HepG2 (cell line): ENCODE results near the gene OSBPL8. TPM values are rescaled to one million over a fixed set of nuclear protein-coding genes. Genes with fewer than 3 reads are reported as not detected.

Source experiments
- ARHGAP35 ChIP-seq: sonication (generic); formaldehyde crosslinking; IDR thresholded peaks from 2 replicates; pipeline ENCODE4 v1.9.0; 2022; ENCODE audit warnings: mild to moderate bottlenecking, inconsistent platforms, moderate library complexity, missing genetic modification reagents, borderline replicate concordance
- CBX5 ChIP-seq: sonication (generic); formaldehyde crosslinking; IDR thresholded peaks from 2 replicates; pipeline ENCODE4 v1.4.0; 2020; ENCODE audit warnings: missing genetic modification reagents, borderline replicate concordance
- CREB1 ChIP-seq, 2 experiments: fragments of 450-650 bp in 1 of 2; IDR thresholded peaks; 2 replicates each; pipeline ENCODE4 v1.6.1; 2016 to 2017; ENCODE audit warnings: control low read depth in 1 of 2, mild to moderate bottlenecking in 1 of 2, missing compliant biosample characterization in 1 of 2, missing genetic modification characterization in 1 of 2
- EED ChIP-seq: sonication (generic); formaldehyde crosslinking; IDR thresholded peaks from 2 replicates; pipeline ENCODE4 v1.5.0; 2020; ENCODE audit warnings: mild to moderate bottlenecking, missing genetic modification reagents
- ELF1 ChIP-seq: sonication (generic); formaldehyde crosslinking; IDR thresholded peaks from 2 replicates; pipeline ENCODE4 v1.4.0; 2020; ENCODE audit warnings: missing genetic modification reagents
- FOXJ3 ChIP-seq: sonication (generic); formaldehyde crosslinking; IDR thresholded peaks from 2 replicates; pipeline ENCODE4 v1.4.0; 2020; ENCODE audit warnings: missing genetic modification reagents, mild to moderate bottlenecking, borderline replicate concordance
- FOXK1 ChIP-seq: sonication (generic); formaldehyde crosslinking; IDR thresholded peaks from 2 replicates; pipeline ENCODE4 v1.4.0; 2020; ENCODE audit warnings: low read depth, missing genetic modification reagents, borderline replicate concordance
- NONO ChIP-seq, 2 experiments: fragments of 450-650 bp in 1 of 2; sonication (generic) in 1 of 2; formaldehyde crosslinking in 1 of 2; IDR thresholded peaks in 1 of 2; conservative IDR thresholded peaks in 1 of 2; 2 replicates each; pipeline versions ENCODE4 v1.6.1 to v1.8.0; 2017 to 2022; ENCODE audit warnings: mild to moderate bottlenecking in 1 of 2, missing genetic modification reagents in 1 of 2, moderate library complexity in 1 of 2
- ZBTB3 ChIP-seq: sonication (generic); formaldehyde crosslinking; IDR thresholded peaks from 2 replicates; pipeline ENCODE4 v1.4.0; 2020; ENCODE audit warnings: low read depth, mild to moderate bottlenecking, moderate library complexity, missing genetic modification reagents, borderline replicate concordance
- ZBTB7A ChIP-seq: sonication (generic); formaldehyde crosslinking; IDR thresholded peaks from 2 replicates; pipeline ENCODE4 v1.8.0; 2022; ENCODE audit warnings: mild to moderate bottlenecking, missing genetic modification reagents
- polyA plus RNA-seq, 8 experiments: library from polyadenylated mRNA; depleted of rRNA in 3 of 8; stranded (reverse) in 7 of 8; unstranded in 1 of 8; fragments of >200 nt; fragmentation: Illumina TruSeq in 4 of 8; extraction: Trizol in 4 of 8; gene quantifications; 2 replicates each; pipeline versions ENCODE4 v1.2.1 to v1.2.3, GENCODE V29; 2011 to 2016; ENCODE audit warnings: low read depth in 4 of 8, missing spikeins in 1 of 8, mixed read lengths in 1 of 8; ENCODE audit not compliant: insufficient read depth in 1 of 8
- total RNA-seq, 5 experiments: library from RNA; depleted of rRNA; stranded (reverse); fragments of >200 nt; fragmentation: Illumina TruSeq; extraction: Trizol; gene quantifications; 2 replicates each; pipeline ENCODE4 v1.2.3, GENCODE V29; 2016; ENCODE audit warnings: low read depth in 1 of 5
- TF ChIP-seq, protein P1 (sequence below): sonication (generic); formaldehyde crosslinking; IDR thresholded peaks from 2 replicates; pipeline ENCODE4 v1.9.0; 2022; ENCODE audit warnings: missing genetic modification reagents, mild to moderate bottlenecking, borderline replicate concordance
- TF ChIP-seq, protein P2 (sequence below): sonication (generic); formaldehyde crosslinking; IDR thresholded peaks from 2 replicates; pipeline ENCODE4 v1.4.0; 2020; ENCODE audit warnings: mild to moderate bottlenecking, missing genetic modification reagents
- TF ChIP-seq, protein P3 (sequence below): sonication (generic); formaldehyde crosslinking; IDR thresholded peaks from 2 replicates; pipeline ENCODE4 v1.5.0; 2020; ENCODE audit warnings: missing genetic modification reagents, mild to moderate bottlenecking, borderline replicate concordance
- TF ChIP-seq, protein P4 (sequence below): sonication (generic); formaldehyde crosslinking; IDR thresholded peaks from 2 replicates; pipeline ENCODE4 v1.4.0; 2020; ENCODE audit warnings: missing genetic modification reagents
- TF ChIP-seq, protein P5 (sequence below): sonication (generic); formaldehyde crosslinking; IDR thresholded peaks from 2 replicates; pipeline ENCODE4 v1.4.0; 2020; ENCODE audit warnings: missing genetic modification reagents

Gene OSBPL8
- total and polyA plus RNA-seq, 2 of the 13 experiments (the other 11 are each of a cell fraction or from before 2014, with no cell fraction given) = 11.0 to 33.9 TPM

DNA sequence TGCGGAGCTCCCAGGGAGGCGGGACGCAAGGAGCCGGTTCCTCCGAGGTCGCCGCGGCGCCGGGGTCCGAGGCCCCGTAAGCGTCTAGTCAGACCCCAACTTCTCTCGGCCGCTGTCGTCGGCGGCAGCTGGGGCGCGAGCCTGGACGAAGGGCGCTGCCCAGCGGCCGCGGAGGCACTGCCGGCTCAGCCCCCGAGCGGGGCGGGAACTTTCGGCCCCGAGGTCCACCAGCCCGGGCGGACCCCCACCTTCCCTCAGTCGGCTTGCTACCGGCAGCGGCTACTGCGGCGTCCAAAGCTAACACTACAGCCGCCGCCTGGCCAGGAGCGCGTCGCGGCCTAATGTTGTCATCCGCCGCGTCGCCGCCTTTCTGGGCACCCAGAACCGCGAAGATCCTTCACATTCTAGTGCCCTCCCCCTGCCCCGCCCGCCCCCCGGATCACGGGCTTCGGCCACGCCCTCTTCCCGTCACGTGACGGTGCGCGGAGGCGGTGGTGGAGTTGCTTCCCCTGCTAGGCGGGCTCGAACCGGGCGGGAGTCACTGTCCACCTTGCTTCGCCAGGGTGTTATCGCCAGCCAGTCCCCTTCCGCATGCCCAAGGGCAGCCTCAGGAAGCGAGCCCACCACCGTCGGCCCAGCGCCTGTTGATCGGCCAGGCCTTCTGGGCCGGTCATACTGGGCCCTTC is at the start of gene OSBPL8 (continued):
- TF ChIP-seq, protein P1, sequence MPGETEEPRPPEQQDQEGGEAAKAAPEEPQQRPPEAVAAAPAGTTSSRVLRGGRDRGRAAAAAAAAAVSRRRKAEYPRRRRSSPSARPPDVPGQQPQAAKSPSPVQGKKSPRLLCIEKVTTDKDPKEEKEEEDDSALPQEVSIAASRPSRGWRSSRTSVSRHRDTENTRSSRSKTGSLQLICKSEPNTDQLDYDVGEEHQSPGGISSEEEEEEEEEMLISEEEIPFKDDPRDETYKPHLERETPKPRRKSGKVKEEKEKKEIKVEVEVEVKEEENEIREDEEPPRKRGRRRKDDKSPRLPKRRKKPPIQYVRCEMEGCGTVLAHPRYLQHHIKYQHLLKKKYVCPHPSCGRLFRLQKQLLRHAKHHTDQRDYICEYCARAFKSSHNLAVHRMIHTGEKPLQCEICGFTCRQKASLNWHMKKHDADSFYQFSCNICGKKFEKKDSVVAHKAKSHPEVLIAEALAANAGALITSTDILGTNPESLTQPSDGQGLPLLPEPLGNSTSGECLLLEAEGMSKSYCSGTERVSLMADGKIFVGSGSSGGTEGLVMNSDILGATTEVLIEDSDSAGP = peak; percentile 89
- TF ChIP-seq, protein P2, sequence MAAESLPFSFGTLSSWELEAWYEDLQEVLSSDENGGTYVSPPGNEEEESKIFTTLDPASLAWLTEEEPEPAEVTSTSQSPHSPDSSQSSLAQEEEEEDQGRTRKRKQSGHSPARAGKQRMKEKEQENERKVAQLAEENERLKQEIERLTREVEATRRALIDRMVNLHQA (CRISPR knock-in tag) = no peak
- TF ChIP-seq FOXK1 (no peak; the same call in 1 of the 2 replicates), FOXJ3 (CRISPR knock-in tag) (no peak), CREB1 (IDR thresholded peaks at IDR 0.05) (peak; percentile 91), CREB1 (CRISPR knock-in tag; IDR thresholded peaks at IDR 0.05) (peak; percentile 94), ELF1 (CRISPR knock-in tag) (peak; percentile 92), ARHGAP35 (CRISPR knock-in tag) (no peak; the same call in 1 of the 2 replicates), CBX5 (CRISPR knock-in tag) (no peak), ZBTB7A (peak; percentile 81; the same call in 1 of the 2 replicates), NONO (IDR thresholded peaks at IDR 0.05) (no peak), NONO (CRISPR knock-in tag; conservative IDR thresholded peaks at IDR 0.05) (peak; percentile 97), ZBTB3 (CRISPR knock-in tag) (peak; percentile 76; the same call in 1 of the 2 replicates), EED (no peak; the same call in 1 of the 2 replicates)
- TF ChIP-seq, protein P3, sequence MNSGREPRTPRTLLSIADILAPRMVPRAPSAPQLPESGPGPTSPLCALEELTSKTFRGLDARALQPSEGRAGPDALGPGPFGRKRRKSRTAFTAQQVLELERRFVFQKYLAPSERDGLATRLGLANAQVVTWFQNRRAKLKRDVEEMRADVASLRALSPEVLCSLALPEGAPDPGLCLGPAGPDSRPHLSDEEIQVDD (CRISPR knock-in tag) = peak; percentile 81
- TF ChIP-seq, protein P4, sequence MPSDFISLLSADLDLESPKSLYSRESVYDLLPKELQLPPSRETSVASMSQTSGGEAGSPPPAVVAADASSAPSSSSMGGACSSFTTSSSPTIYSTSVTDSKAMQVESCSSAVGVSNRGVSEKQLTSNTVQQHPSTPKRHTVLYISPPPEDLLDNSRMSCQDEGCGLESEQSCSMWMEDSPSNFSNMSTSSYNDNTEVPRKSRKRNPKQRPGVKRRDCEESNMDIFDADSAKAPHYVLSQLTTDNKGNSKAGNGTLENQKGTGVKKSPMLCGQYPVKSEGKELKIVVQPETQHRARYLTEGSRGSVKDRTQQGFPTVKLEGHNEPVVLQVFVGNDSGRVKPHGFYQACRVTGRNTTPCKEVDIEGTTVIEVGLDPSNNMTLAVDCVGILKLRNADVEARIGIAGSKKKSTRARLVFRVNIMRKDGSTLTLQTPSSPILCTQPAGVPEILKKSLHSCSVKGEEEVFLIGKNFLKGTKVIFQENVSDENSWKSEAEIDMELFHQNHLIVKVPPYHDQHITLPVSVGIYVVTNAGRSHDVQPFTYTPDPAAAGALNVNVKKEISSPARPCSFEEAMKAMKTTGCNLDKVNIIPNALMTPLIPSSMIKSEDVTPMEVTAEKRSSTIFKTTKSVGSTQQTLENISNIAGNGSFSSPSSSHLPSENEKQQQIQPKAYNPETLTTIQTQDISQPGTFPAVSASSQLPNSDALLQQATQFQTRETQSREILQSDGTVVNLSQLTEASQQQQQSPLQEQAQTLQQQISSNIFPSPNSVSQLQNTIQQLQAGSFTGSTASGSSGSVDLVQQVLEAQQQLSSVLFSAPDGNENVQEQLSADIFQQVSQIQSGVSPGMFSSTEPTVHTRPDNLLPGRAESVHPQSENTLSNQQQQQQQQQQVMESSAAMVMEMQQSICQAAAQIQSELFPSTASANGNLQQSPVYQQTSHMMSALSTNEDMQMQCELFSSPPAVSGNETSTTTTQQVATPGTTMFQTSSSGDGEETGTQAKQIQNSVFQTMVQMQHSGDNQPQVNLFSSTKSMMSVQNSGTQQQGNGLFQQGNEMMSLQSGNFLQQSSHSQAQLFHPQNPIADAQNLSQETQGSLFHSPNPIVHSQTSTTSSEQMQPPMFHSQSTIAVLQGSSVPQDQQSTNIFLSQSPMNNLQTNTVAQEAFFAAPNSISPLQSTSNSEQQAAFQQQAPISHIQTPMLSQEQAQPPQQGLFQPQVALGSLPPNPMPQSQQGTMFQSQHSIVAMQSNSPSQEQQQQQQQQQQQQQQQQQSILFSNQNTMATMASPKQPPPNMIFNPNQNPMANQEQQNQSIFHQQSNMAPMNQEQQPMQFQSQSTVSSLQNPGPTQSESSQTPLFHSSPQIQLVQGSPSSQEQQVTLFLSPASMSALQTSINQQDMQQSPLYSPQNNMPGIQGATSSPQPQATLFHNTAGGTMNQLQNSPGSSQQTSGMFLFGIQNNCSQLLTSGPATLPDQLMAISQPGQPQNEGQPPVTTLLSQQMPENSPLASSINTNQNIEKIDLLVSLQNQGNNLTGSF = peak; percentile 32; the same call in 1 of the 2 replicates
- TF ChIP-seq, protein P5, sequence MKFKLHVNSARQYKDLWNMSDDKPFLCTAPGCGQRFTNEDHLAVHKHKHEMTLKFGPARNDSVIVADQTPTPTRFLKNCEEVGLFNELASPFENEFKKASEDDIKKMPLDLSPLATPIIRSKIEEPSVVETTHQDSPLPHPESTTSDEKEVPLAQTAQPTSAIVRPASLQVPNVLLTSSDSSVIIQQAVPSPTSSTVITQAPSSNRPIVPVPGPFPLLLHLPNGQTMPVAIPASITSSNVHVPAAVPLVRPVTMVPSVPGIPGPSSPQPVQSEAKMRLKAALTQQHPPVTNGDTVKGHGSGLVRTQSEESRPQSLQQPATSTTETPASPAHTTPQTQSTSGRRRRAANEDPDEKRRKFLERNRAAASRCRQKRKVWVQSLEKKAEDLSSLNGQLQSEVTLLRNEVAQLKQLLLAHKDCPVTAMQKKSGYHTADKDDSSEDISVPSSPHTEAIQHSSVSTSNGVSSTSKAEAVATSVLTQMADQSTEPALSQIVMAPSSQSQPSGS = peak; percentile 53
